HepG2 (cell line): Measurements from ENCODE around the gene LMNA. TPM values are rescaled to one million over a fixed set of nuclear protein-coding genes. Genes with fewer than 3 reads are reported as not detected.
A peak's percentile ranks its signal among the peaks of the same experiment; 100 is the strongest.

Experiments
- ATAC-seq: fragments of 200-7000 bp; cut with Tn5 transposase; 3 replicates; pipeline ENCODE4 v1.9.1; 2020; ENCODE audit warnings: mild to moderate bottlenecking, moderate library complexity
- BruUV-seq: library from RNA; stranded (reverse); fragments of 400-500 nt; replicated peaks from 2 replicates; lab custom pipeline; 2021; lab: Mats Ljungman, UMichigan
- CTCF ChIA-PET: fragments of 300-600 bp; formaldehyde crosslinking; extraction: SDS; loops from one replicate; lab custom pipeline; 2021; ENCODE audit warnings: low total read pairs, inconsistent platforms, low intra/inter-chr PET ratio; lab: Yijun Ruan, JAX
- POLR2A ChIA-PET: fragments of 350-600 bp; sonication (Branson Sonifier 250); formaldehyde crosslinking; loops from one replicate; lab custom pipeline; 2020; ENCODE audit warnings: antibody characterized with exemption, inconsistent platforms; lab: Yijun Ruan, JAX
- DNase-seq: peaks from one replicate; pipeline ENCODE4 v3.0.0-alpha.2; 2015; ENCODE audit warnings: low spot score
- FAIRE-seq: peaks from 3 replicates; lab custom pipeline; 2011; peaks lifted over from hg19 to GRCh38; lab: Jason Lieb, UNC
- H2AFZ ChIP-seq: one replicate; pipeline ENCODE4 v1.6.1; 2011; ENCODE audit warnings: low read length, inconsistent platforms
- H3K27ac ChIP-seq: fragments of 300-600 bp; 3 replicates; pipeline ENCODE4 v1.8.0; 2011; ENCODE audit warnings: mixed run types, mild to moderate bottlenecking, mixed read lengths, low read length, inconsistent platforms; ENCODE audit not compliant: insufficient read depth; ENCODE audit errors: extremely low read length
- H3K27me3 ChIP-seq, 2 experiments: fragments of 200-600 bp in 1 of 2; 2 replicates in 1 of 2; 3 replicates in 1 of 2; pipeline versions ENCODE4 v1.6.0 to v1.8.0; 2011; ENCODE audit warnings: low read length in 2 of 2, mild to moderate bottlenecking in 2 of 2, moderate library complexity in 2 of 2, inconsistent platforms in 1 of 2; ENCODE audit not compliant: insufficient read depth in 2 of 2, control insufficient read depth in 1 of 2
- H3K36me3 ChIP-seq, 2 experiments: fragments of 200-600 bp in 1 of 2; replicated peaks in 1 of 2; 2 replicates in 1 of 2; 3 replicates in 1 of 2; pipeline versions ENCODE4 v1.5.1 to v1.8.0; 2011; ENCODE audit warnings: low read length in 2 of 2, inconsistent platforms in 1 of 2; ENCODE audit not compliant: insufficient read depth in 2 of 2, control insufficient read depth in 1 of 2
- H3K4me1 ChIP-seq: 2 replicates; pipeline ENCODE4 v1.5.1; 2012; ENCODE audit warnings: low read length, inconsistent platforms; ENCODE audit not compliant: insufficient read depth
- H3K4me2 ChIP-seq: 2 replicates; pipeline ENCODE4 v1.6.0; 2011; ENCODE audit warnings: low read depth, low read length, inconsistent platforms
- H3K4me3 ChIP-seq, 3 experiments: fragments of 200-600 bp in 1 of 3; sonication (generic), shearing (Covaris generic) in 1 of 3; replicated peaks in 1 of 3; 2 replicates each; pipeline ENCODE4 v1.5.1; 2011 to 2016; ENCODE audit warnings: low read length in 3 of 3, inconsistent platforms in 2 of 3, low read depth in 2 of 3, mild to moderate bottlenecking in 2 of 3, control low read depth in 1 of 3, mixed read lengths in 1 of 3; ENCODE audit not compliant: insufficient read depth in 1 of 3
- H3K79me2 ChIP-seq: one replicate; pipeline ENCODE4 v1.6.1; 2011; ENCODE audit warnings: low read length, inconsistent platforms; ENCODE audit not compliant: insufficient read depth
- H3K9ac ChIP-seq: 2 replicates; pipeline ENCODE4 v1.6.0; 2011; ENCODE audit warnings: mild to moderate bottlenecking, low read depth, low read length, inconsistent platforms; ENCODE audit not compliant: insufficient read depth
- H3K9me3 ChIP-seq: 2 replicates; pipeline ENCODE4 v1.5.1; 2012; ENCODE audit warnings: mild to moderate bottlenecking, low read length
- H4K20me1 ChIP-seq: 2 replicates; pipeline ENCODE4 v1.6.0; 2011; ENCODE audit warnings: inconsistent platforms, mild to moderate bottlenecking, low read length, moderate library complexity; ENCODE audit not compliant: insufficient read depth
- CBFB ChIP-seq: sonication (generic); formaldehyde crosslinking; IDR thresholded peaks from 2 replicates; pipeline ENCODE4 v1.4.0; 2020; ENCODE audit warnings: missing genetic modification reagents
- CREM ChIP-seq, 2 experiments: sonication (generic) in 1 of 2; formaldehyde crosslinking in 1 of 2; IDR thresholded peaks; 2 replicates each; pipeline versions ENCODE4 v1.4.0 to v1.6.1; 2016 to 2020; ENCODE audit warnings: antibody characterized with exemption in 1 of 2, mild to moderate bottlenecking in 1 of 2, missing genetic modification reagents in 1 of 2
- FOXA3 ChIP-seq: IDR thresholded peaks from 2 replicates; pipeline ENCODE4 v1.6.1; 2016; ENCODE audit warnings: missing genetic modification reagents, missing compliant biosample characterization
- FOXJ3 ChIP-seq: sonication (generic); formaldehyde crosslinking; IDR thresholded peaks from 2 replicates; pipeline ENCODE4 v1.4.0; 2020; ENCODE audit warnings: missing genetic modification reagents, mild to moderate bottlenecking, borderline replicate concordance
- HNRNPH1 ChIP-seq: fragments of 200-400 bp; formaldehyde crosslinking; optimal IDR thresholded peaks from 2 replicates; pipeline ENCODE3; 2017; ENCODE audit warnings: mild to moderate bottlenecking, low read depth, low read length
- JUN ChIP-seq: sonication (generic); formaldehyde crosslinking; IDR thresholded peaks from 2 replicates; pipeline ENCODE4 v1.4.0; 2020; ENCODE audit warnings: mild to moderate bottlenecking, missing genetic modification reagents
- MED8 ChIP-seq: sonication (generic); formaldehyde crosslinking; IDR thresholded peaks from 2 replicates; pipeline ENCODE4 v1.8.1; 2023; ENCODE audit warnings: mild to moderate bottlenecking, missing genetic modification reagents; ENCODE audit not compliant: insufficient replicate concordance
- NR3C1 ChIP-seq: sonication (generic); formaldehyde crosslinking; IDR thresholded peaks from 2 replicates; pipeline ENCODE4 v1.4.0; 2020; ENCODE audit warnings: missing genetic modification reagents
- RARG ChIP-seq: sonication (generic); formaldehyde crosslinking; IDR thresholded peaks from 2 replicates; pipeline ENCODE4 v1.4.0; 2020; ENCODE audit warnings: low read depth, mild to moderate bottlenecking, missing genetic modification reagents
- SIX1 ChIP-seq: sonication (generic); formaldehyde crosslinking; IDR thresholded peaks from 2 replicates; pipeline ENCODE4 v1.4.0; 2020; ENCODE audit warnings: missing genetic modification reagents, borderline replicate concordance
- ZMAT3 ChIP-seq: sonication (generic); formaldehyde crosslinking; conservative IDR thresholded peaks from 2 replicates; pipeline ENCODE4 v1.7.0; 2021; ENCODE audit warnings: missing genetic modification reagents
- ZNF547 ChIP-seq: sonication (generic); formaldehyde crosslinking; IDR thresholded peaks from 2 replicates; pipeline ENCODE4 v1.5.1; 2020; ENCODE audit warnings: mild to moderate bottlenecking, missing genetic modification reagents
- ZNF614 ChIP-seq: IDR thresholded peaks from 2 replicates; pipeline ENCODE4 v1.6.1; 2018; ENCODE audit warnings: missing biosample characterization, missing genetic modification reagents, inconsistent platforms, borderline replicate concordance
- WGBS: methylation state at CpG from one replicate; pipeline ENCODE4 v1.1.6; 2017; ENCODE audit warnings: low lambda C conversion rate; 5-methylcytosine and 5-hydroxymethylcytosine counted together
- in situ Hi-C: cut with HindIII; loops from 2 replicates; pipeline ENCODE4 v1.10.0; 2017; ENCODE audit warnings: low pct_unique_long_range_greater_than_20kb; ENCODE audit not compliant: extremely low pct_ligation_motif_present
- intact Hi-C: fragments of 100-400 bp; cut with micrococcal nuclease; formaldehyde crosslinking; loops from one replicate; pipeline ENCODE4 v1.10.0; 2022; ENCODE audit not compliant: unreplicated experiment
- polyA plus RNA-seq, 8 experiments: library from polyadenylated mRNA; depleted of rRNA in 3 of 8; stranded (reverse) in 7 of 8; unstranded in 1 of 8; fragments of >200 nt; fragmentation: Illumina TruSeq in 4 of 8; extraction: Trizol in 4 of 8; gene quantifications; 2 replicates each; pipeline versions ENCODE4 v1.2.1 to v1.2.3, GENCODE V29; 2011 to 2016; ENCODE audit warnings: low read depth in 4 of 8, missing spikeins in 1 of 8, mixed read lengths in 1 of 8; ENCODE audit not compliant: insufficient read depth in 1 of 8
- total RNA-seq, 5 experiments: library from RNA; depleted of rRNA; stranded (reverse); fragments of >200 nt; fragmentation: Illumina TruSeq; extraction: Trizol; gene quantifications; 2 replicates each; pipeline ENCODE4 v1.2.3, GENCODE V29; 2016; ENCODE audit warnings: low read depth in 1 of 5
- TF ChIP-seq, protein P1 (sequence below), 2 experiments: fragments of 450-650 bp in 1 of 2; sonication (generic) in 1 of 2; formaldehyde crosslinking; IDR thresholded peaks; 2 replicates each; pipeline versions ENCODE4 v1.5.0 to v1.8.0; 2020 to 2022; ENCODE audit warnings: mild to moderate bottlenecking in 1 of 2, missing genetic modification reagents in 1 of 2
- TF ChIP-seq, protein P2 (sequence below): sonication (generic); formaldehyde crosslinking; IDR thresholded peaks from 2 replicates; pipeline ENCODE4 v1.5.0; 2020; ENCODE audit warnings: missing genetic modification reagents
- TF ChIP-seq, protein P3 (sequence below): sonication (generic); formaldehyde crosslinking; IDR thresholded peaks from 2 replicates; pipeline ENCODE4 v1.8.0; 2022; ENCODE audit warnings: missing genetic modification reagents, low read depth, mild to moderate bottlenecking, borderline replicate concordance
- TF ChIP-seq, protein P4 (sequence below): IDR thresholded peaks from 2 replicates; pipeline ENCODE4 v1.6.1; 2016; ENCODE audit warnings: low read depth
- TF ChIP-seq, protein P5 (sequence below): sonication (generic); formaldehyde crosslinking; IDR thresholded peaks from 2 replicates; pipeline ENCODE4 v1.4.0; 2020; ENCODE audit warnings: mild to moderate bottlenecking, missing genetic modification reagents

The LMNA gene
- total and polyA plus RNA-seq, 2 of the 13 experiments (the other 11 are each of a cell fraction or from before 2014, with no cell fraction given) = 107 to 225 TPM

DNA sequence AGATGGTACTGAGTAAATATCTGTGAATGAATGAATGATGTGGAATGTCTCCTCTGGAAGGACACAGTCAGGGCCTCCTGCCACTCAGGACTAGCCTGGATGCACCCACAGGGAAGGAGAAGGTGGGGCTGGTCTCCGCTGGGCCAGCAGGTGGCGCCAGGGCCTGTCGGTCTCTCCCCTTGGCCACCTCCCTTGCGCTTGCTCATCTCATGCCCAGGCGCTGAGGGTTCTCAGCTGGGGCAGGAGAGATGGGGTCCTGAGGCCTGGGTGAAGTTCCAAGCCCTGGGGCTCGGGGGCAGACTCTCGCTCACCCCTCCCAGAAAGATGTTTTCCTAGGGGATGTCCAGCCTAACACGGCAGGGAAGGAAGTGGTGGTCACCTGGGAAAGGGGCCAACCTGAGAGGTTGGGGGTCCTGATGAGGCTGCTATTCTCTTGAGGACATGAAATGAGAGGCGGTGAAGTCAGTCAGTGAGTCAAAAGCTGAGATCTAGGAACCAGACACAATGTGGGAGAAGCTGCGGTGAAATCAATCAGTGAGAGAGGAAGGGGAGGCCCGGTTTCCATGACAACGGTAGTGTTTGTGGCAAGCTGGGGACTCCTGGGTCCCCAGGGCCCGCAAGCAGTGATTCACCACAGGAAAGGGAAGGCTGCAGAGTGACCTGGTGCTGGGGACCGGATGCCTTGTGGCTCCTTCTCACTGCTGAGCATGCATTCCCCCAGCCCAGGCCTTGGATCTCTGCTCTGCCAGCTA is 17.7 kb upstream of the LMNA start:
- in situ Hi-C loops (loop anchor here (5.0 kb wide), 1 partner anchor 35 kb away; no protein-coding TSS in a partner anchor), intact Hi-C loops (loop anchor here (1.0 kb wide), 1 partner anchor 33 kb away; no protein-coding TSS in a partner anchor)
- peak; percentile 97 for ATAC-seq
- H3K9ac ChIP-seq = no peak overlapping the region
- H2AFZ ChIP-seq = no peak overlapping the region
- H3K4me1 ChIP-seq = peaks cover 69% of the 10 kb centered on the region
- no TSS peak for BruUV-seq
- H3K36me3 ChIP-seq = peaks cover 2% of the 10 kb centered on the region in 2 experiments; a peak in 1 of 5 replicates
- FAIRE-seq = peak; percentile 67
- CTCF ChIA-PET = interaction anchor here (0.6 to 5.0 kb wide), 2 partner anchors 34 to 129 kb away, joined by 4 to 92 read pairs; no protein-coding TSS in a partner anchor
- H3K27ac ChIP-seq = no peak overlapping the region
- H3K9me3 ChIP-seq = no peaks in the 10 kb centered on the region
- peak overlapping the region; percentile 22; the same call in 1 of the 2 replicates for H3K4me2 ChIP-seq
- H3K4me3 ChIP-seq = no peak overlapping the region
- peak; percentile 65 for DNase-seq
- no peaks in the 10 kb centered on the region for H3K27me3 ChIP-seq
- no peaks in the 10 kb centered on the region for H3K79me2 ChIP-seq
- WGBS = 63% methylated on average over 9 of the region's 14 CpGs
- H4K20me1 ChIP-seq = no peaks in the 10 kb centered on the region
- POLR2A ChIA-PET = interaction anchor here (1.0 to 11.0 kb wide), 8 partner anchors 8 to 360 kb away, joined by 3 to 113 read pairs (median 4); no protein-coding TSS in a partner anchor
- TF ChIP-seq, protein P1, sequence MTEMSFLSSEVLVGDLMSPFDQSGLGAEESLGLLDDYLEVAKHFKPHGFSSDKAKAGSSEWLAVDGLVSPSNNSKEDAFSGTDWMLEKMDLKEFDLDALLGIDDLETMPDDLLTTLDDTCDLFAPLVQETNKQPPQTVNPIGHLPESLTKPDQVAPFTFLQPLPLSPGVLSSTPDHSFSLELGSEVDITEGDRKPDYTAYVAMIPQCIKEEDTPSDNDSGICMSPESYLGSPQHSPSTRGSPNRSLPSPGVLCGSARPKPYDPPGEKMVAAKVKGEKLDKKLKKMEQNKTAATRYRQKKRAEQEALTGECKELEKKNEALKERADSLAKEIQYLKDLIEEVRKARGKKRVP (CRISPR knock-in tag; IDR thresholded peaks at IDR 0.05) = no peak
- TF ChIP-seq, protein P2, sequence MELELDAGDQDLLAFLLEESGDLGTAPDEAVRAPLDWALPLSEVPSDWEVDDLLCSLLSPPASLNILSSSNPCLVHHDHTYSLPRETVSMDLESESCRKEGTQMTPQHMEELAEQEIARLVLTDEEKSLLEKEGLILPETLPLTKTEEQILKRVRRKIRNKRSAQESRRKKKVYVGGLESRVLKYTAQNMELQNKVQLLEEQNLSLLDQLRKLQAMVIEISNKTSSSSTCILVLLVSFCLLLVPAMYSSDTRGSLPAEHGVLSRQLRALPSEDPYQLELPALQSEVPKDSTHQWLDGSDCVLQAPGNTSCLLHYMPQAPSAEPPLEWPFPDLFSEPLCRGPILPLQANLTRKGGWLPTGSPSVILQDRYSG (CRISPR knock-in tag) = no peak
- TF ChIP-seq ZNF614 (CRISPR knock-in tag) (0 out of 2 replicates have a peak, but pooled peaks have one; percentile 32), ZNF547 (CRISPR knock-in tag) (no peak), FOXJ3 (CRISPR knock-in tag) (no peak), JUN (CRISPR knock-in tag) (peak; percentile 76; the same call in 1 of the 2 replicates), MED8 (CRISPR knock-in tag) (no peak), NR3C1 (CRISPR knock-in tag) (no peak), HNRNPH1 (no peak), SIX1 (CRISPR knock-in tag) (no peak), RARG (CRISPR knock-in tag) (no peak), ZMAT3 (CRISPR knock-in tag) (no peak), CREM (IDR thresholded peaks at IDR 0.05) (no peak), CREM (CRISPR knock-in tag; IDR thresholded peaks at IDR 0.05) (no peak), CBFB (no peak), FOXA3 (CRISPR knock-in tag) (peak; percentile 31; the same call in 1 of the 2 replicates)
- TF ChIP-seq, protein P3, sequence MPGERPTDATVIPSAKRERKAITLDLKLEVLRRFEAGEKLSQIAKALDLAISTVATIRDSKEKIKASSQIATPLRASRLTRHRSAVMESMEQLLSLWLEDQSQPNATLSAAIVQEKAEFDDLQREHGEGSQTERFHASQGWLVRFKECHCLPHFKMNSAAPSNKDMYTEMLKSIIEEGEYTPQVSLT (CRISPR knock-in tag) = no peak
- TF ChIP-seq, protein P4, sequence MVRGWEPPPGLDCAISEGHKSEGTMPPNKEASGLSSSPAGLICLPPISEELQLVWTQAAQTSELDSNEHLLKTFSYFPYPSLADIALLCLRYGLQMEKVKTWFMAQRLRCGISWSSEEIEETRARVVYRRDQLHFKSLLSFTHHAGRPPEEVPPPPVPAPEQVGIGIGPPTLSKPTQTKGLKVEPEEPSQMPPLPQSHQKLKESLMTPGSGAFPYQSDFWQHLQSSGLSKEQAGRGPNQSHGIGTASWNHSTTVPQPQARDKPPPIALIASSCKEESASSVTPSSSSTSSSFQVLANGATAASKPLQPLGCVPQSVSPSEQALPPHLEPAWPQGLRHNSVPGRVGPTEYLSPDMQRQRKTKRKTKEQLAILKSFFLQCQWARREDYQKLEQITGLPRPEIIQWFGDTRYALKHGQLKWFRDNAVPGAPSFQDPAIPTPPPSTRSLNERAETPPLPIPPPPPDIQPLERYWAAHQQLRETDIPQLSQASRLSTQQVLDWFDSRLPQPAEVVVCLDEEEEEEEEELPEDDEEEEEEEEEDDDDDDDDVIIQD (CRISPR knock-in tag) = peak; percentile 49; the same call in 1 of the 2 replicates
- TF ChIP-seq, protein P5, sequence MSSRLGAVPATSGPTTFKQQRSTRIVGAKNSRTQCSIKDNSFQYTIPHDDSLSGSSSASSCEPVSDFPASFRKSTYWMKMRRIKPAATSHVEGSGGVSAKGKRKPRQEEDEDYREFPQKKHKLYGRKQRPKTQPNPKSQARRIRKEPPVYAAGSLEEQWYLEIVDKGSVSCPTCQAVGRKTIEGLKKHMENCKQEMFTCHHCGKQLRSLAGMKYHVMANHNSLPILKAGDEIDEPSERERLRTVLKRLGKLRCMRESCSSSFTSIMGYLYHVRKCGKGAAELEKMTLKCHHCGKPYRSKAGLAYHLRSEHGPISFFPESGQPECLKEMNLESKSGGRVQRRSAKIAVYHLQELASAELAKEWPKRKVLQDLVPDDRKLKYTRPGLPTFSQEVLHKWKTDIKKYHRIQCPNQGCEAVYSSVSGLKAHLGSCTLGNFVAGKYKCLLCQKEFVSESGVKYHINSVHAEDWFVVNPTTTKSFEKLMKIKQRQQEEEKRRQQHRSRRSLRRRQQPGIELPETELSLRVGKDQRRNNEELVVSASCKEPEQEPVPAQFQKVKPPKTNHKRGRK (CRISPR knock-in tag) = no peak
